ENCODE results near the gene SLC32A1. TPM values are rescaled to one million over a fixed set of nuclear protein-coding genes. Genes with fewer than 3 reads are reported as not detected.

SLC32A1 gene
- total RNA-seq, 4 donors from 2014 or later = not detected

- intact Hi-C loops (cut with DNase I; ENCODE audit: low total_unique reads) = no loop called here
- TF ChIP-seq CTCF (IDR thresholded peaks at IDR 0.05) = no peak
These were observed 13.6 kb downstream of the SLC32A1 start for GRCh38 chr20:38737887-38738286.

GRCh38 chr20:38745757-38746156, 21.5 kb downstream of the SLC32A1 start:
- WGBS, 2 donors = 91 to 94% methylated on average over 2 of the region's 2 CpGs

More at GRCh38 chr20:38737887-38738286, 13.6 kb downstream of the SLC32A1 start:
- DNase-seq (ENCODE audit: low spot score in 2 of 2) = no peak
- 82 to 83% methylated on average over 1 of the region's 1 CpG for WGBS, 2 donors
- H3K4me3 ChIP-seq (ENCODE audit: low read depth, poor library complexity, severe bottlenecking) = no peak overlapping the region

GRCh38 chr20:38747495-38748096, 23.3 kb downstream of the SLC32A1 start:
- no peak overlapping the region for H3K4me3 ChIP-seq (ENCODE audit: low read depth, poor library complexity, severe bottlenecking)
- intact Hi-C loops (cut with DNase I; ENCODE audit: low total_unique reads) = loop anchor here (5.0 kb wide), 1 partner anchor 100 kb away; no protein-coding TSS in a partner anchor
- peak in 1 of 2 donors; percentile 62 for DNase-seq (ENCODE audit: low spot score in 2 of 2)

More at GRCh38 chr20:38745757-38746156, 21.5 kb downstream of the SLC32A1 start:
- no peak for DNase-seq (ENCODE audit: low spot score in 2 of 2)
- no peak overlapping the region for H3K4me3 ChIP-seq (ENCODE audit: low read depth, poor library complexity, severe bottlenecking)
- TF ChIP-seq CTCF (IDR thresholded peaks at IDR 0.05) (no peak), POLR2A (IDR thresholded peaks at IDR 0.05) (no peak)
- intact Hi-C loops (cut with DNase I; ENCODE audit: low total_unique reads) = loop anchor here (5.0 kb wide), 1 partner anchor 98 kb away; no protein-coding TSS in a partner anchor

GRCh38 chr20:38748097-38748860, 24.0 kb downstream of the SLC32A1 start, which contains the start of gene ACTR5:
Gene ACTR5, plus strand, starts transcription at chr20:38748460. Its CDS starts 19 bp downstream, at chr20:38748479.
- H3K4me3 ChIP-seq (ENCODE audit: low read depth, poor library complexity, severe bottlenecking) = peak within 1 kb of the TSS; percentile 85
- TF ChIP-seq CTCF (IDR thresholded peaks at IDR 0.05) (no peak), POLR2A (IDR thresholded peaks at IDR 0.05) (no peak)
- intact Hi-C loops (cut with DNase I; ENCODE audit: low total_unique reads) = loop anchor here (5.0 kb wide), 1 partner anchor 101 kb away; no protein-coding TSS in a partner anchor
- WGBS, 2 donors = 1% methylated on average over 50 to 56 of the region's 84 CpGs
- peak; percentile 88 to 99 for DNase-seq (ENCODE audit: low spot score in 2 of 2)

More at GRCh38 chr20:38747495-38748096, 23.3 kb downstream of the SLC32A1 start:
- 12 to 15% methylated on average over 35 to 39 of the region's 39 CpGs for WGBS, 2 donors
- no peak for TF ChIP-seq CTCF (IDR thresholded peaks at IDR 0.05)
- TF ChIP-seq POLR2A (IDR thresholded peaks at IDR 0.05) = no peak

DNA sequence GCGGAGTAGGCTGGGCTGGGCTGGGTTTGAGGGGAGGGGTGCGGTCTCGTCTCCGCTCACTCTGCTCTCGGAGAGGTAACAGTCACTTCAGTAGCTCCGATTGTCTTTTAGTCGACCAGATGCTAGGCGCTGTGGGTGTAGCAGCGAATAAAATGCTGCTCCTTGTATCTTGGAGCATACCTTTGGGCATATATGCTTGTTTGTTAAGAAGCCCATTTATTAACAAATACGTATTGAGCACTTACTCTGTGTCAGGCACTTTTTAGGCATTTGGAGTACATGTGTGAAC, 24.5 kb downstream of the SLC32A1 start:
- DNase-seq (ENCODE audit: low spot score in 2 of 2) = peak in 1 of 2 donors; percentile 24
- TF ChIP-seq POLR2A (IDR thresholded peaks at IDR 0.05) (no peak), CTCF (IDR thresholded peaks at IDR 0.05) (no peak)
- whole genome bisulfite sequencing, 2 donors = 1% methylated on average over 10 of the region's 10 CpGs
- H3K4me3 ChIP-seq (ENCODE audit: low read depth, poor library complexity, severe bottlenecking) = peak overlapping the region; percentile 85
- intact Hi-C loops (cut with DNase I; ENCODE audit: low total_unique reads) = loop anchor here (5.0 kb wide), 1 partner anchor 102 kb away; no protein-coding TSS in a partner anchor
